ENCODE results near the gene FHOD1. TPM values are rescaled to one million over a fixed set of nuclear protein-coding genes. Genes with fewer than 3 reads are reported as not detected.

Gene FHOD1
- total RNA-seq, 1 donor, result 28.2 TPM

- no peaks in the 10 kb centered on the region for H3K9me3 ChIP-seq (ENCODE audit: low read depth, low read length)
- H3K4me3 ChIP-seq (ENCODE audit: insufficient read depth, low read length), result no peak overlapping the region
- no peak overlapping the region for H2AFZ ChIP-seq (ENCODE audit: low read length)
- TF ChIP-seq, protein P1, sequence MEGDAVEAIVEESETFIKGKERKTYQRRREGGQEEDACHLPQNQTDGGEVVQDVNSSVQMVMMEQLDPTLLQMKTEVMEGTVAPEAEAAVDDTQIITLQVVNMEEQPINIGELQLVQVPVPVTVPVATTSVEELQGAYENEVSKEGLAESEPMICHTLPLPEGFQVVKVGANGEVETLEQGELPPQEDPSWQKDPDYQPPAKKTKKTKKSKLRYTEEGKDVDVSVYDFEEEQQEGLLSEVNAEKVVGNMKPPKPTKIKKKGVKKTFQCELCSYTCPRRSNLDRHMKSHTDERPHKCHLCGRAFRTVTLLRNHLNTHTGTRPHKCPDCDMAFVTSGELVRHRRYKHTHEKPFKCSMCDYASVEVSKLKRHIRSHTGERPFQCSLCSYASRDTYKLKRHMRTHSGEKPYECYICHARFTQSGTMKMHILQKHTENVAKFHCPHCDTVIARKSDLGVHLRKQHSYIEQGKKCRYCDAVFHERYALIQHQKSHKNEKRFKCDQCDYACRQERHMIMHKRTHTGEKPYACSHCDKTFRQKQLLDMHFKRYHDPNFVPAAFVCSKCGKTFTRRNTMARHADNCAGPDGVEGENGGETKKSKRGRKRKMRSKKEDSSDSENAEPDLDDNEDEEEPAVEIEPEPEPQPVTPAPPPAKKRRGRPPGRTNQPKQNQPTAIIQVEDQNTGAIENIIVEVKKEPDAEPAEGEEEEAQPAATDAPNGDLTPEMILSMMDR (IDR thresholded peaks at IDR 0.05; ENCODE audit: extremely low read depth, low read depth, low read length), result peak; percentile 51
- no peaks in the 10 kb centered on the region for H3K27me3 ChIP-seq (ENCODE audit: insufficient read depth, low read length)
- no peak overlapping the region for H3K27ac ChIP-seq (ENCODE audit: low read depth, low read length)
- peak; percentile 95 for DNase-seq (ENCODE audit: insufficient read length, low spot score, missing footprints)
- peaks cover 8% of the 10 kb centered on the region for H3K4me1 ChIP-seq (ENCODE audit: insufficient read depth, low read length)
- H3K4me2 ChIP-seq (ENCODE audit: insufficient read depth, low read length), result no peak overlapping the region
- H3K36me3 ChIP-seq (ENCODE audit: insufficient read depth, low read length), result peaks cover 34% of the 10 kb centered on the region
- peaks cover 2% of the 10 kb centered on the region for H3K79me2 ChIP-seq (ENCODE audit: insufficient read depth, low read length)
- no peaks in the 10 kb centered on the region for H4K20me1 ChIP-seq (ENCODE audit: insufficient read depth, low read length)
These were observed 37.7 kb upstream of the FHOD1 start for GRCh38 chr16:67284699-67285646.

DNA sequence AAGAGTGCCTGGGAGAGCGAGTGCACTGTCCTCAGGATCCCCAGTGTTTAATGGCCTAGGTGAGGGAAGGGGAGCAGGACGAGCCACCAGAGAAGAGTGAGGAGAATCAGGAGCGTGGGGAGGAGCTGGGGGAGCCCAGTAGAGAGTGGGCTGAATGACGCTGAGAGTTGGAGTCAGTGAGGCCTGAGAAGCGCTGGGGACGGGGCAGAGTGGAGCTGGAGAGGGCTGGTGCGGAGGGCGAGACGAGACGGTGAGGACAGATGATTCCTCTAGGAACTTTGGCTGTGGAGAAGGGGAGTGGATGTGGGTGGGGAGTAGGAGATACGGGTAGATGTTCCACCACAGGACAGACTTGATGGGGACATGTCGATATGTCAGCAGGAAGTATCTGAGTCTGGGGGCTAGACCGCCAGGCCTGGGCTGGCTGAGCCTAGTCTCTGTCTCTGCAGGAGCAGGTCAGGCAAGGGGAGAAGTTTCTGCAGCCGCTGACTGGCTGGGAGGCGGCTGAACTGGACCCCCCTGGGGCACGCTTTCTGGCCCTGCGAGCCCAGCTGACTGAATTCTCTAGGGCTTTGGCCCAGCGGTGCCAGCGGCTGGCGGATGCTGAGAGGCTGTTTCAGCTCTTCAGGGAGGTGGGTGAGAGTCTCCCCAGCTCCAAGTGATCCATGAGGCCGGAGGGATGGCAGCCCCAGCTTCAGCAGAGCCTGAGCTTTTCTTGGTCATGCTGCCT lies 36.7 kb upstream of the FHOD1 start:
- peak overlapping the region; percentile 39 for H3K27ac ChIP-seq (ENCODE audit: low read depth, low read length)
- TF ChIP-seq, protein P1 (IDR thresholded peaks at IDR 0.05; ENCODE audit: extremely low read depth, low read depth, low read length), result no peak
- peaks cover 34% of the 10 kb centered on the region for H3K36me3 ChIP-seq (ENCODE audit: insufficient read depth, low read length)
- H3K9me3 ChIP-seq (ENCODE audit: low read depth, low read length), result no peaks in the 10 kb centered on the region
- no peak overlapping the region for H3K4me3 ChIP-seq (ENCODE audit: insufficient read depth, low read length)
- H3K79me2 ChIP-seq (ENCODE audit: insufficient read depth, low read length), result peaks cover 8% of the 10 kb centered on the region
- H3K4me2 ChIP-seq (ENCODE audit: insufficient read depth, low read length), result no peak overlapping the region
- no peaks in the 10 kb centered on the region for H4K20me1 ChIP-seq (ENCODE audit: insufficient read depth, low read length)
- H2AFZ ChIP-seq (ENCODE audit: low read length), result no peak overlapping the region
- no peaks in the 10 kb centered on the region for H3K27me3 ChIP-seq (ENCODE audit: insufficient read depth, low read length)
- peaks cover 12% of the 10 kb centered on the region for H3K4me1 ChIP-seq (ENCODE audit: insufficient read depth, low read length)
- peak; percentile 86 for DNase-seq (ENCODE audit: insufficient read length, low spot score, missing footprints)

DNA sequence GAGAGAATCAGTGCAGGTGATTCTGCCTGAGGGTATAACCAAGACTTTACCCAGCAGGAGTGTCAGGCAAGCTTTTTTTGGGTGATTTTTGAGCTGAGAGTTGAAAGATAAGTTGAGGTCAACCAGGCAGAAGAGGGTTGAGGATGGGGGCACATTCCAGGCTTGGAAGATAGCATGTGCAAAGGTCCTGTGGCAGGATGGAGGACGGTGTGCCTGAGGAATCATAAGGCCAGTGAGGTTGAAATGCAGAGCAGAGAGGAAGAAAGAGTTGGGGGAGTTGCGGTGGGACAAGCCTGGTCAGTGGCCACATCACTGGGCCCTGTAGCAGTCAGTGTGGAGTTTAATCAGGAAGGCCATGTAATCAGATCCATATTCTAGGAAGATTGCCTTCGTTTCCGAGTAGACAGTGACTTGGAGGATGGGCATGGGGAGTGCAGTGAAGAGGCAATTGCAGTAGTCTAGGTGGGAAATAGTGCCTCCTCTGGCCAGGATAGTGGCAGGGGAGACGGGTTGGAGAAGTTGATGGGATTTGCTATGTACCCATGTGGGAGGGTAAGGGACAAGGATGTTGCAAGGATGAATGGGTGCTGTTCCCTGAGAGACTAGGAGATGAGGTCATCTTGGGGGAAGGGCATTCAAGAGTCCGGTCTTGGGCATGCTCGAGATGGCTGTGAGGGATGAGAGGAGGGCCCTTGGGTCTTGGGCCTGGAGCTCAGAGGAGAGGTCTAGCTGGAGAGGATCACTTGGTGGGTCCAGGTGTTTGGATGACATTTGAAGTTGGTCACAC lies 36.0 kb upstream of the FHOD1 start:
- H2AFZ ChIP-seq (ENCODE audit: low read length), result no peak overlapping the region
- H3K27me3 ChIP-seq (ENCODE audit: insufficient read depth, low read length), result no peaks in the 10 kb centered on the region
- TF ChIP-seq, protein P1 (IDR thresholded peaks at IDR 0.05; ENCODE audit: extremely low read depth, low read depth, low read length), result peak; percentile 17
- no peak overlapping the region for H3K4me3 ChIP-seq (ENCODE audit: insufficient read depth, low read length)
- peak; percentile 92 for DNase-seq (ENCODE audit: insufficient read length, low spot score, missing footprints)
- H4K20me1 ChIP-seq (ENCODE audit: insufficient read depth, low read length), result no peaks in the 10 kb centered on the region
- peak overlapping the region; percentile 39 for H3K27ac ChIP-seq (ENCODE audit: low read depth, low read length)
- peaks cover 18% of the 10 kb centered on the region for H3K4me1 ChIP-seq (ENCODE audit: insufficient read depth, low read length)
- H3K79me2 ChIP-seq (ENCODE audit: insufficient read depth, low read length), result peaks cover 8% of the 10 kb centered on the region
- H3K36me3 ChIP-seq (ENCODE audit: insufficient read depth, low read length), result peaks cover 30% of the 10 kb centered on the region
- no peak overlapping the region for H3K4me2 ChIP-seq (ENCODE audit: insufficient read depth, low read length)
- no peaks in the 10 kb centered on the region for H3K9me3 ChIP-seq (ENCODE audit: low read depth, low read length)
